Thoracic aorta (tissue), 2 donors: Measurements from ENCODE around the gene MAGI1. TPM values are rescaled to one million over a fixed set of nuclear protein-coding genes. Genes with fewer than 3 reads are reported as not detected.
A peak's percentile ranks its signal among the peaks of the same experiment; 100 is the strongest.

ENCODE experiments used
- ATAC-seq: fragments of 150-250 bp; one replicate; pipeline ENCODE4 v1.8.0; 2017; ENCODE audit warnings: low read depth; ENCODE audit not compliant: insufficient number of reproducible peaks, low FRiP score
- DNase-seq: peaks from one replicate; pipeline ENCODE4 v3.0.0-alpha.2; 2020; ENCODE audit warnings: low spot score
- H3K27ac ChIP-seq, 2 donors: fragments of 200-600 bp; sonication (generic); 1 replicate in 1 of 2; 2 replicates in 1 of 2; pipeline ENCODE4 v1.5.1; 2016; ENCODE audit warnings: mild to moderate bottlenecking in 2 of 2, moderate library complexity in 2 of 2
- H3K27me3 ChIP-seq: fragments of 200-600 bp; sonication (generic); replicated peaks from 2 replicates; pipeline ENCODE4 v1.6.0; 2016; ENCODE audit warnings: mild to moderate bottlenecking; ENCODE audit not compliant: insufficient read depth
- H3K36me3 ChIP-seq: fragments of 200-600 bp; sonication (generic); one replicate; pipeline ENCODE4 v1.5.1; 2016
- H3K4me1 ChIP-seq, 2 donors: fragments of 200-600 bp; sonication (generic); 1 replicate in 1 of 2; 2 replicates in 1 of 2; pipeline versions ENCODE4 v1.5.1 to v1.6.0; 2016; ENCODE audit warnings: low read depth in 2 of 2, mild to moderate bottlenecking in 1 of 2; ENCODE audit not compliant: control insufficient read depth in 1 of 2
- H3K4me3 ChIP-seq: fragments of 200-600 bp; sonication (generic); 2 replicates; pipeline ENCODE4 v1.5.1; 2016; ENCODE audit warnings: mild to moderate bottlenecking
- H3K9me3 ChIP-seq: fragments of 200-600 bp; sonication (generic); 2 replicates; pipeline ENCODE4 v1.5.1; 2016
- total RNA-seq, 2 donors: library from RNA; depleted of rRNA; stranded (reverse); fragments of >200 nt; gene quantifications; one replicate each; pipeline versions ENCODE4 v1.1.0 to v1.2.3, GENCODE V29; 2016
- TF ChIP-seq, protein P1 (sequence below): fragments of 200-600 bp; sonication (generic); IDR thresholded peaks from one replicate; pipeline ENCODE4 v1.5.1; 2019; ENCODE audit warnings: antibody characterized with exemption

MAGI1 gene
- total RNA-seq, 2 donors from 2014 or later = 48.2 to 88.5 TPM

DNA sequence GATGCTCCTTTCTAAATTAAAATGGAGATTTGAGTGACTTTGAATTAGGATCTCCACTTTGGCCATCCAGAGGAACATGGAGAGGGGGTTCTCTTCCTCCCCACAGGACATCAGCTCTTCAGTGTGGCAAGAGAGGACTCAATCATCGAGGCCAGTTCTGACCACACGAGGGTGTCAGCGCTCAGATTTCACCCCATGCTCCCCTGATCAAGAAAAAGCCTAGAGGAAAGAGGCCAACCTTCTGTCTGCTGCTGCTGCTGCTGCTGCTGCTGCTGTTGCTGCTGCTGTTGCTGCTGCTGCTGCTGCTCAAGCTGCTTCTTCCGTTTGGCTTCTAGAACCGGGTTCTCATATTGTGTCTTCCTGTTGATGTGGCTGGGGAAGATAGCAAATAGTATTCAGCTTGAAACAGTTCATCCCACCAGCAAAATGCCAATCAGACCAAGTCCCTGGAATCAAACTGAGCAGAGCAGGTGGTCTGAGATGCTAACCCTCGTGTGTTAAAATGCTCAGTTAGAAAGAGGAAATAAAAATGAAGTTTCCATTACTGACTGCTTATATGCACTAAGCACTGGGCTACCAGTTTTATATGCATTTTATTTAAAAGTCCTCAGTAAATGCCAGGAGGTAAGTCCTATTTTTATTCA lies 599.0 kb downstream of the MAGI1 start:
- peak; percentile 7 for DNase-seq

GRCh38 chr3:65438612-65439011 lies 600.1 kb downstream of the MAGI1 start:
- no peaks in the 10 kb centered on the region for H3K9me3 ChIP-seq
- ATAC-seq = no peak
- H3K36me3 ChIP-seq = no peaks in the 10 kb centered on the region
- H3K27ac ChIP-seq = no peak overlapping the region
- TF ChIP-seq, protein P1, sequence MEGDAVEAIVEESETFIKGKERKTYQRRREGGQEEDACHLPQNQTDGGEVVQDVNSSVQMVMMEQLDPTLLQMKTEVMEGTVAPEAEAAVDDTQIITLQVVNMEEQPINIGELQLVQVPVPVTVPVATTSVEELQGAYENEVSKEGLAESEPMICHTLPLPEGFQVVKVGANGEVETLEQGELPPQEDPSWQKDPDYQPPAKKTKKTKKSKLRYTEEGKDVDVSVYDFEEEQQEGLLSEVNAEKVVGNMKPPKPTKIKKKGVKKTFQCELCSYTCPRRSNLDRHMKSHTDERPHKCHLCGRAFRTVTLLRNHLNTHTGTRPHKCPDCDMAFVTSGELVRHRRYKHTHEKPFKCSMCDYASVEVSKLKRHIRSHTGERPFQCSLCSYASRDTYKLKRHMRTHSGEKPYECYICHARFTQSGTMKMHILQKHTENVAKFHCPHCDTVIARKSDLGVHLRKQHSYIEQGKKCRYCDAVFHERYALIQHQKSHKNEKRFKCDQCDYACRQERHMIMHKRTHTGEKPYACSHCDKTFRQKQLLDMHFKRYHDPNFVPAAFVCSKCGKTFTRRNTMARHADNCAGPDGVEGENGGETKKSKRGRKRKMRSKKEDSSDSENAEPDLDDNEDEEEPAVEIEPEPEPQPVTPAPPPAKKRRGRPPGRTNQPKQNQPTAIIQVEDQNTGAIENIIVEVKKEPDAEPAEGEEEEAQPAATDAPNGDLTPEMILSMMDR = no peak
- H3K4me3 ChIP-seq = no peak overlapping the region
- H3K27me3 ChIP-seq = no peaks in the 10 kb centered on the region
- H3K4me1 ChIP-seq = no peaks in the 10 kb centered on the region
- DNase-seq = no peak

More for the DNA sequence above, 599.0 kb downstream of the MAGI1 start:
- no peaks in the 10 kb centered on the region for H3K4me1 ChIP-seq
- peak; percentile 36 for ATAC-seq
- no peaks in the 10 kb centered on the region for H3K36me3 ChIP-seq
- H3K27me3 ChIP-seq = no peaks in the 10 kb centered on the region
- TF ChIP-seq, protein P1 = peak; percentile 55
- no peak overlapping the region for H3K4me3 ChIP-seq
- no peaks in the 10 kb centered on the region for H3K9me3 ChIP-seq
- no peak overlapping the region for H3K27ac ChIP-seq

- Histone ChIP-seq H3K4me1 (no peaks in the 10 kb centered on the region), H3K9me3 (no peaks in the 10 kb centered on the region), H3K36me3 (no peaks in the 10 kb centered on the region), H3K4me3 (no peak overlapping the region), H3K27ac (no peak overlapping the region), H3K27me3 (no peaks in the 10 kb centered on the region)
- ATAC-seq (no peak), DNase-seq (no peak)
- TF ChIP-seq, protein P1 = no peak
These were observed 600.6 kb downstream of the MAGI1 start for GRCh38 chr3:65438096-65438495.

GRCh38 chr3:65436580-65436979 lies 602.1 kb downstream of the MAGI1 start:
- H3K27ac ChIP-seq = no peak overlapping the region
- no peak for ATAC-seq
- H3K36me3 ChIP-seq = no peaks in the 10 kb centered on the region
- no peaks in the 10 kb centered on the region for H3K4me1 ChIP-seq
- H3K4me3 ChIP-seq = no peak overlapping the region
- H3K27me3 ChIP-seq = no peaks in the 10 kb centered on the region
- no peaks in the 10 kb centered on the region for H3K9me3 ChIP-seq
- no peak for DNase-seq
- TF ChIP-seq, protein P1 = no peak

DNA sequence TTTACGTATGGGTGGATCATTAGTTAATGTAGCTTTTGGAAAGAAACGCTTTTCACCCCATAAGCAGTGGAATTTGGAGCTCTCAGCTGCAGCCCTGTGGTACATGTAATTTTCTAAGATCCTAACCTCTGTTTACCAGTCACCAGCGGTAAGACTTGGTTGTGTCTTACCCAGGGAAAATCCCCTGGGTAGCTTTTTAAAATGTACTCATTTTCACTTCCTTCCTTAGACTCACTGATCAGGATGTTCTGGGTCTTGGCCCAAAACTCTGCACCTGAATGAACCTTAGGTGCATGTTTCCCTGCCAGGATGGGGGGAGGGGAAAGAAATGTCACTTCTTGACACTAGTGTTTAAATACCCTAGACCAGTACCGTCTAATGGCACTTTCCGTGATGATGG lies 605.2 kb downstream of the MAGI1 start:
- DNase-seq (no peak), ATAC-seq (no peak)
- no peaks in the 10 kb centered on the region for H3K4me1 ChIP-seq
- no peak overlapping the region for H3K27ac ChIP-seq
- no peaks in the 10 kb centered on the region for H3K9me3 ChIP-seq
- H3K27me3 ChIP-seq = no peaks in the 10 kb centered on the region
- TF ChIP-seq, protein P1 = no peak
- no peaks in the 10 kb centered on the region for H3K36me3 ChIP-seq
- no peak overlapping the region for H3K4me3 ChIP-seq
